HUES6 (cell line): ENCODE results near the gene BZW2.
A peak's percentile ranks its signal among the peaks of the same experiment; 100 is the strongest.

ENCODE experiments used
- H3K27ac ChIP-seq: 2 replicates; pipeline ENCODE4 v1.7.0; 2013; ENCODE audit warnings: low read depth, mild to moderate bottlenecking, low read length, inconsistent platforms
- H3K27me3 ChIP-seq: 2 replicates; pipeline ENCODE4 v1.6.1; 2013; ENCODE audit warnings: low read length; ENCODE audit not compliant: control insufficient read depth, insufficient read depth
- H3K36me3 ChIP-seq: 2 replicates; pipeline ENCODE4 v1.6.1; 2013; ENCODE audit warnings: low read length; ENCODE audit not compliant: control insufficient read depth, insufficient read depth
- H3K4me1 ChIP-seq: 2 replicates; pipeline ENCODE4 v1.6.1; 2013; ENCODE audit warnings: low read length; ENCODE audit not compliant: control insufficient read depth, insufficient read depth
- H3K4me3 ChIP-seq: 2 replicates; pipeline ENCODE4 v1.5.1; 2013; ENCODE audit warnings: low read depth, low read length
- H3K9ac ChIP-seq: one replicate; pipeline ENCODE4 v1.6.1; 2013; ENCODE audit warnings: mild to moderate bottlenecking, low read length
- H3K9me3 ChIP-seq: 2 replicates; pipeline ENCODE4 v1.6.1; 2013; ENCODE audit warnings: low read depth, low read length; ENCODE audit not compliant: control insufficient read depth, insufficient read depth

BZW2 gene

DNA sequence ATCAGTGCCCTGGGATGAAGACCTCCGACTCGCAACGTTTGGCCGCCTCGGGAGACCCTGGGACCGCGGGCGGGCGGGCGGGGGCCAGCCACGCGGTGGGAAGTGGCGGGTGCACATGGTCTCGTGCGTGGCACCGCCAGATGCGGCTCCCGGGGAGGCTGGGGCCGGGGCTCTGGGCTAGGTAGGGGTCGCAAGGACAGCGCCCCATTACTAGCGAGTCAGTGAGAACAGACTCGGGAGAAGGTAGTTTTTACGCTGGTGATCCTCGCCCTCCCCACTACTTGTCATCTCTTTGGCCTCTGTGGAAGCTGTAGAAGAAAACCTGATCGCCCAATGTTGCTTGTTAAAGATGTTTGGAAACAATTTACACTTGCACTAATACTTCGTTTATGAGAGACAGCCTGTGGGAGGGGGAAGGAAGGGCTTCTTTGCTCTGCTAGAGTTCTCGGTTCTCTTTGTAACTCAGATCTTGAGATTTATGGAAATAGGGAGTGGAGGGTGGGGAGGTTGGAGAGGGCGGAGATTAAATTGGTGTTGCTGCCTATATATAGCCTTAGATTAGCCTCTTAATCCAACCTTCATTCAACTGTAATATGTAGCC is 591 bp downstream of the BZW2 start:
- Histone ChIP-seq H3K36me3 (no peaks in the 10 kb centered on the region), H3K4me3 (peak overlapping the region; percentile 98), H3K4me1 (peaks cover 25% of the 10 kb centered on the region), H3K9ac (peak overlapping the region; percentile 97), H3K27ac (no peak overlapping the region; the same call in 1 of the 2 replicates), H3K27me3 (peaks cover 8% of the 10 kb centered on the region; the same call in 1 of the 2 replicates), H3K9me3 (no peaks in the 10 kb centered on the region)

DNA sequence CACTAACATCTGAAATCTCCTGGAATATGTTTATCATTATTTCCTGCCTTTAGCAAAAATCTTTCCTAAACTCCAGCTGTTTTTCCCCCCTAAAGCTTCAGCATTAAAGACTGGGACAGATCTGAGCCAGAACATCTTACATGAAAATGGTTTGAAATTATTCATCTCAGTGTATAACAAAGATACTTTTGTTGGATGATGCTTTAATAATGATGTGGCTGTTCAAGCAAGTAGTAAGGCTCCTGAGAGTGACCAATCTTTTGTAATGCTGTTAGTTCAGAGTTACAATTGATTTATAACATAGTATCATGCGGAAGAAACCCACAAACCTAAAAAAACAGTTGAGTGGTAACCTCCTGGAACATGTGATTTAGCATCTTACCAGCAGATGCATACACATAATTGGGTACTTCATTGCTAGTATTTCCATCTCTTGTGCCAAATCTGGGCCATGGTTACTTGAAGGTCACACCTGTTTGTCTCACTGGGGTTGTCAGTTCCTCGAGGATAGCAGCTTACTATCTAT is 1.5 kb downstream of the BZW2 start:
- no peak overlapping the region for H3K27ac ChIP-seq
- no peaks in the 10 kb centered on the region for H3K9me3 ChIP-seq
- H3K4me3 ChIP-seq: peak overlapping the region; percentile 98
- H3K9ac ChIP-seq: no peak overlapping the region
- no peaks in the 10 kb centered on the region for H3K36me3 ChIP-seq
- peaks cover 25% of the 10 kb centered on the region for H3K4me1 ChIP-seq
- peaks cover 8% of the 10 kb centered on the region; the same call in 1 of the 2 replicates for H3K27me3 ChIP-seq

DNA sequence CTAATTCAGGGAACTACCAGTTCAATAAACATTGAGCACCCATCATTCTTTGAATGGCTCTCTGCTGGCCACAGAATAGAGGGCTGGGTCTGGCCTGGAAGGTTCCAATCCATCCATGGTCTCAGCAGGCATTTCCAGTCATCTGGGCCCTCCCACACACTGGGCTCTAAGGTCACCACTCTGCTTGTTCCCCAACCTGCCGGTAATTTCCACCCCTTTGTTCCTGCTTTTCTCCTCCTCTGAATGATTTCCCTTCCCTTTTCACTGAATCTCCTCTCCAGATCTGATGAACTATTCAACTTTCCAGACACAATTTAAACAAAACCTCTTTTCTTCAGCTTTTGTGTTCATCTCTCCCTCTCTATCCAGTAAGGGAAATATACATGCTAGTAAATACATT is 2.6 kb downstream of the BZW2 start:
- H3K36me3 ChIP-seq: no peaks in the 10 kb centered on the region
- H3K9me3 ChIP-seq: no peaks in the 10 kb centered on the region
- H3K27ac ChIP-seq: no peak overlapping the region
- peak overlapping the region; percentile 25; the same call in 1 of the 2 replicates for H3K4me3 ChIP-seq
- H3K27me3 ChIP-seq: peaks cover 8% of the 10 kb centered on the region; the same call in 1 of the 2 replicates
- no peak overlapping the region for H3K9ac ChIP-seq
- peaks cover 28% of the 10 kb centered on the region for H3K4me1 ChIP-seq

DNA sequence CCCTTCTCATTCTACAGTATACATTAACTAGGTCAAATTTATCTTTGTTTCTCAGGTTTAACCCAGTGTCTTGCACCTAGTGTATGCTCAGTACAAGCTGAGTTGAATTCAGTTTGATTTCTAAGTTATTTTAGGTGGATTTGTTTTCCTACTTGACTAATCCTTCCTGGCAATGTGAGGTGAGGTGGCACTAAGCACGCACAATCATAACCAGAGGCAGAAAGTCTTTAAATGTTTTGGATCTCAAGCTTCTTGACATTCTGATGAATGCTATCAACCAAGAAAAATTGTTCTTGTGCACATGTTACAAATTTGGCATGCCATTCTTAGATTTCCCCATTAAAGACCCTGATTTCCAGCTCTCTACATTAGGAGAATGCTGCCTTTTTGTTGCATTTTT is 3.2 kb downstream of the BZW2 start:
- Histone ChIP-seq H3K27ac (no peak overlapping the region), H3K4me3 (no peak overlapping the region), H3K9me3 (no peaks in the 10 kb centered on the region), H3K9ac (no peak overlapping the region), H3K4me1 (peaks cover 27% of the 10 kb centered on the region), H3K36me3 (no peaks in the 10 kb centered on the region), H3K27me3 (peaks cover 5% of the 10 kb centered on the region; the same call in 1 of the 2 replicates)

DNA sequence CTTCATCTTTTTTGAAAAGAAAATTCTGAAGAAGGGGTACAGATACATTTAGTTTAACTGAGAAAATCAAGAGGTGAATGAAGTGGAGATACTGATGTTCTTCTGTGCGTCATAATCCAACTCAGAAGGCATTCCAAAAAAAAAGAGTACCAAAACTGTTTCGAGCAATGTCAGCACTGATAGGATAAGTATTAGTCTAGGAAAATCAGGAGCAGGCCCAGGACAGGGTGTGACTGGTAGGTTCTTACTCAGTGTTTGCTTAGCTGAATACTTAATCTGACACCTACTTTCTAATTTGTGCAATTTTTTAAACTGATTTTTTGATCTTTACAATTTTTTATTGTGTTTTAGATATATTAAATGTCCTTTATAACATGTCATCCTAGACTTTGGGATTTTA is 4.3 kb downstream of the BZW2 start:
- no peaks in the 10 kb centered on the region for H3K27me3 ChIP-seq
- no peaks in the 10 kb centered on the region for H3K9me3 ChIP-seq
- H3K27ac ChIP-seq: no peak overlapping the region
- no peak overlapping the region for H3K9ac ChIP-seq
- no peak overlapping the region for H3K4me3 ChIP-seq
- H3K36me3 ChIP-seq: no peaks in the 10 kb centered on the region
- H3K4me1 ChIP-seq: peaks cover 23% of the 10 kb centered on the region

DNA sequence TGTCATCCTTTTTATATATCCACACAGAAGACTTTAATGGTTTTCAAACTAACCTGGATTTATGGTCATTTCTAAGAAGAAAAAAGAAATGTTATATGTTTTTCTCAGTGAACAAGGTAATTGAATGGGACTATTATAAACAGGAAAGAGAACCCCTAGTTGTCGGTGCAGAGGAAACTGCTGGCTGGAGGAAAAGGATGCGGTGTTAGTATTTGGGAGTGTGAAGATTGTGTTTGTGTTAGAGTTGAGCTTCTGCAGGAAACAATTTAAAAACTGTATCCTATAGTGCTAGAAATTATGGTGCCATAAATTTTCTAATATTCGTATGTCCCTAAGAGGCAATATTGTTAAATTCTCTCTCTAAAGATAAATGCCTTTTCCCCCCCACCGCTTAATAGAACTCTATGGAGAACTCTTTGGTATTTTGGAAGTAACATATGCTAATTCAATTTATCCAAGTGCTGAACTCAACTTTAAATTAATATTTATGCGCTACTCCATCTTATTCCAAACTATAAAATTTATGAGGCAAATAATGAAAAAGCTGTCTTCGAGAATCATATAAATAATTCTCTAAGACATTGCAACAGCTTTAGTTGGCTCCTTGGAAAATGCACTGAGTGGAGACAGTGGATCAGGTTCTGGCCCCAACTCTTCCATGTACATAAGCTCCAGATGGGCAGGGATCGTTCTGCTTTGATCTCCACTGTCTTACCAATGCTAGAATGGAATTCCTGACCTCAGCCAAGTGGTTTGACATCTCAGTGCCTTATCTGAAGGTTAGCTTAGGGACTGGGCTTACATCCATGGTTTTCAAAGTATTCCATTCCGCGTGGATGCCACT is 5.6 kb downstream of the BZW2 start:
- Histone ChIP-seq H3K4me1 (peaks cover 23% of the 10 kb centered on the region), H3K27me3 (no peaks in the 10 kb centered on the region), H3K27ac (no peak overlapping the region), H3K9ac (no peak overlapping the region), H3K4me3 (no peak overlapping the region), H3K9me3 (no peaks in the 10 kb centered on the region), H3K36me3 (no peaks in the 10 kb centered on the region)

DNA sequence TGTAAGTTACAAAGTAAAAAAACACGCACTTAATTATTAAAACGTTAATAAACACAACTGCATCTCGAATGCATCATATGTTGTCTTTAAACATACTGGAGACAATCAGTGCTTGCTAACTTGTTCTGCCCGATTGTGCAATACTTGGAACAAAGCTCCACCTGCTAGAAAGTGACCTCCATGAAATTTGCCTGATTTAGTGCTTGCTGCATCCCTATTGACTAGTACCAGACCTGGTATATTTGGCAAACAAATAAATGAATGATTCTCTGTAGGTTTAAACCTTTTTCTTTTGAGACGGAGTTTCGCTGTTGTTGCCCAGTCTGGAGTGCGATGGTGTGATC is 6.2 kb downstream of the BZW2 start:
- Histone ChIP-seq H3K9me3 (no peaks in the 10 kb centered on the region), H3K27me3 (no peaks in the 10 kb centered on the region), H3K4me1 (peaks cover 23% of the 10 kb centered on the region), H3K9ac (no peak overlapping the region), H3K36me3 (no peaks in the 10 kb centered on the region), H3K27ac (no peak overlapping the region), H3K4me3 (no peak overlapping the region)

DNA sequence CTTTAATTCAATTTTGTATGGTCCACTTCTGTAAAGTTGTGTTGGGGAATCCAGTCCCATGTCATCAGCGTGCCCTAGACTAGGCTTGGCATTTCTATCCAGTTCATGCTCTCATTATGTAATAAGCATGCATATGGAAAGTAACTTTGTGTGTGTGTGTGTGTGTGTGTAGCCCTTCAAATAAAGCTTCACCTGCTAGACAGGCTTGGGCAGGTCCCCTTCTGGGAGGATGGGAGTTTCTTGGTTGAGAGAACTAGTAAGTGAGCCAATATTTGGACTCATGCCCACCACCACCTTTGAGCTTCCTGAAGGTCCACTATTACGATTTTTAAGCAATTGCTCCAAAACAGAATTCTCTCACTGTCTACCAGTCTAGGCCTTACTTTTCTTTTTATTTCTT is 6.9 kb downstream of the BZW2 start:
- Histone ChIP-seq H3K9ac (no peak overlapping the region), H3K9me3 (no peaks in the 10 kb centered on the region), H3K27me3 (no peaks in the 10 kb centered on the region), H3K4me3 (no peak overlapping the region), H3K4me1 (peaks cover 23% of the 10 kb centered on the region), H3K27ac (no peak overlapping the region), H3K36me3 (no peaks in the 10 kb centered on the region)

DNA sequence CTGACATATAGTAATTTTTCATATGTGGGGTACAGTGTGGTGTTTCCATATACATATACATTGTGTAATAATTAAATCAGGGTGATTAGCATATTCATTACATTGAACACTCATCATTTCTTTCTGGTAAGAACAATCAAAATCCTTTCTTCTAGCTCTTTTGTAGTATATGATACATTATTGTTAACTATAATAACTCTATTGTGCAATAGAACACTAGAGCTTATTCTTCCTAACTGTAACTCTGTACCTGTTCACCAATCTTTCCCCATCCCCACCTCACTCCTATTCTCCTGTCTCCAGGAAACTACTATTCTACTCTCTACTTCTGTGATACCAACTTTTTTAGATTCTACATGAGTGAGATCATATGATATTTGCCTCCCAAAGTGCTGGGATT is 9.4 kb downstream of the BZW2 start:
- H3K27me3 ChIP-seq: no peaks in the 10 kb centered on the region
- no peak overlapping the region for H3K9ac ChIP-seq
- no peaks in the 10 kb centered on the region for H3K36me3 ChIP-seq
- H3K27ac ChIP-seq: no peak overlapping the region
- peaks cover 12% of the 10 kb centered on the region for H3K4me1 ChIP-seq
- H3K9me3 ChIP-seq: no peaks in the 10 kb centered on the region
- no peak overlapping the region for H3K4me3 ChIP-seq

DNA sequence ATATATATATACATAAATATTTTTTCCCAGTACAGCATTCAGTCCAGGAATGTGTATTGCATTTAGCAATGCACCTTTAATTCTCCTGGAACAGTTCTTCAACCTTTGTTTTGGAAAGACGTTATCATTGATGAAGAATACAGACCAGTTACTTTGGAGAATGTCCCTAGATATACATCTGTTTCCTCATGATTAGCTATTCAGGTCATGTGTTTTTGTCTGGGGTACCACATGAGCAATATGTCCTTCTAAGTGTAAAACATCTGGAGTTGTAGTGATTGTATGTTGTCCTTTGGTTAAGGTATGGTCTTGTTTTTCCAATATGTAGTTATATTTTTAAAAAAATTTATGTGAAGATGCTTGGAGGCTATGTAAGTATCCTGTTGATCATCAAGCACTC is 10.2 kb downstream of the BZW2 start:
- H3K27me3 ChIP-seq: no peaks in the 10 kb centered on the region
- H3K9ac ChIP-seq: no peak overlapping the region
- H3K4me1 ChIP-seq: peaks cover 16% of the 10 kb centered on the region
- H3K4me3 ChIP-seq: no peak overlapping the region
- H3K27ac ChIP-seq: no peak overlapping the region
- H3K36me3 ChIP-seq: no peaks in the 10 kb centered on the region
- H3K9me3 ChIP-seq: no peaks in the 10 kb centered on the region

DNA sequence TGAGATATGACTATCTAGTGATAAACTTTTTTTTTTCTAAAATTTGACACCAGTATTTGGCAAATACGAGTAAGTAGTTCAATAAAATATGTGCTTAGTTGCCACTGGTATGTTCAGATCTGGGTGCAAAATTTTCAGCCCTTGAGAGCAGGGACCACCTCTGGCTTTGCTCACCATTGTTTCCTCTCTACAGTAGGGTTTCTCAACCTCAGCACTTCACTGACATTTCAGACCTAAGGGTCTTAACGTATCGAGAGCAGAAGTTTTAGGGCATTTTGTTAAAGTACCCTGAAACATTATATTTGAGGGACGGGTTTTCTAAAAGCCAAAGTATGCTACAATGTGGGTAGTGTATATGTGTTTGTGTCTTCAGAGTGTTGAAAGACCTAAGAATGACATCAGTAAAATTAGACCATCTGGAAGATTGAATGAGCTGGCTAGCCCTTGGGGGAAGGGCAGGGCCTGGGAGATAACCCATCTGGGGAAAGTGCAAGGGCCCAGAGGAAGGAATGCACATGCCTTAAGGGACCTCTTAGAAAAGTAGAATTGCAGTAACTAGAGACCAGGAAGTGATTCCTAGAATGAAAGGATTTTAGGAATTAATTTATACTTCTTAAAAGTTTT is 11.8 kb downstream of the BZW2 start:
- Histone ChIP-seq H3K9me3 (no peaks in the 10 kb centered on the region), H3K4me3 (peak overlapping the region; percentile 48), H3K4me1 (peaks cover 17% of the 10 kb centered on the region), H3K36me3 (no peaks in the 10 kb centered on the region), H3K9ac (no peak overlapping the region), H3K27ac (peak overlapping the region; percentile 67), H3K27me3 (no peaks in the 10 kb centered on the region)
